Measurements from ENCODE around the gene RAD18.

Gene RAD18

GRCh38 chr3:8842293-8842692 lies 121.0 kb downstream of the RAD18 start (continued):
- TF ChIP-seq ZNF2 (tag by site-specific recombination; IDR thresholded peaks at IDR 0.05): no peak
- TF ChIP-seq HIC1 (tag by site-specific recombination; IDR thresholded peaks at IDR 0.05): no peak
- no peak for TF ChIP-seq ZNF585B (tag by site-specific recombination; IDR thresholded peaks at IDR 0.05)
- no peak for TF ChIP-seq WT1 (tag by site-specific recombination; IDR thresholded peaks at IDR 0.05)
- TF ChIP-seq ZNF302 (tag by site-specific recombination; IDR thresholded peaks at IDR 0.05; ENCODE audit: low read depth): no peak
- TF ChIP-seq ZNF513 (tag by site-specific recombination; IDR thresholded peaks at IDR 0.05): no peak
- TF ChIP-seq HOXA7 (CRISPR knock-in tag; IDR thresholded peaks at IDR 0.05; ENCODE audit: borderline replicate concordance): no peak

- Histone ChIP-seq H3K4me3 (ENCODE audit: low read depth, low read length) (no peak overlapping the region), H3K36me3 (ENCODE audit: control insufficient read depth in 2 of 2, insufficient read depth in 1 of 2, low read length in 2 of 2) (peaks cover 0 to 5% of the 10 kb centered on the region in 2 experiments; a peak in 1 of 3 replicates), H3K9me3 (ENCODE audit: control insufficient read depth, insufficient read depth, low read depth, low read length) (no peaks in the 10 kb centered on the region), H3K27ac (ENCODE audit: extremely low read depth, low read depth, low read length) (no peak overlapping the region), H3K4me1 (ENCODE audit: control insufficient read depth, insufficient read depth, low read length) (no peaks in the 10 kb centered on the region)
- TF ChIP-seq ZNF596 (tag by site-specific recombination; IDR thresholded peaks at IDR 0.05) (no peak), IKZF3 (tag by site-specific recombination; IDR thresholded peaks at IDR 0.05) (no peak), ZNF777 (tag by site-specific recombination; IDR thresholded peaks at IDR 0.05; ENCODE audit: borderline replicate concordance) (no peak), ZNF37A (tag by site-specific recombination; IDR thresholded peaks at IDR 0.05) (no peak), ZNF791 (tag by site-specific recombination; IDR thresholded peaks at IDR 0.05) (no peak), KLF8 (tag by site-specific recombination; IDR thresholded peaks at IDR 0.05) (no peak), ZNF416 (tag by site-specific recombination; IDR thresholded peaks at IDR 0.05) (no peak), ZFP69B (tag by site-specific recombination; IDR thresholded peaks at IDR 0.05) (no peak)
- CTCF ChIA-PET: interaction anchor here (1.5 kb wide), 1 partner anchor 72 kb away, joined by 6 read pairs; the partner anchor contains the start of gene OXTR
- POLR2A ChIA-PET: no interaction called here
These were observed 121.8 kb downstream of the RAD18 start for GRCh38 chr3:8841472-8841871.

- ChIA-PET POLR2A (no interaction called here), CTCF (interaction anchor here (0.9 to 1.5 kb wide), 2 partner anchors 71 to 148 kb away, joined by 3 to 6 read pairs; partner anchors contain the start of gene OXTR)
- no peaks in the 10 kb centered on the region for H3K9me3 ChIP-seq (ENCODE audit: control insufficient read depth, insufficient read depth, low read depth, low read length)
- H3K27ac ChIP-seq (ENCODE audit: extremely low read depth, low read depth, low read length): no peak overlapping the region
- no peak for TF ChIP-seq ZNF311 (tag by site-specific recombination; IDR thresholded peaks at IDR 0.05; ENCODE audit: borderline replicate concordance)
- TF ChIP-seq ZBTB6 (tag by site-specific recombination; IDR thresholded peaks at IDR 0.05): no peak
- TF ChIP-seq KLF7 (tag by site-specific recombination; IDR thresholded peaks at IDR 0.05; ENCODE audit: borderline replicate concordance): no peak
- no peak for TF ChIP-seq ZNF654 (tag by site-specific recombination; IDR thresholded peaks at IDR 0.05; ENCODE audit: low read depth)
- no peak for TF ChIP-seq ZNF248 (tag by site-specific recombination; IDR thresholded peaks at IDR 0.05)
- no peak for TF ChIP-seq ZSCAN23 (tag by site-specific recombination; IDR thresholded peaks at IDR 0.05)
- no peak for TF ChIP-seq ZSCAN4 (tag by site-specific recombination; IDR thresholded peaks at IDR 0.05)
- no peak overlapping the region for H3K4me3 ChIP-seq (ENCODE audit: low read depth, low read length)
- no peaks in the 10 kb centered on the region for H3K4me1 ChIP-seq (ENCODE audit: control insufficient read depth, insufficient read depth, low read length)
- H3K36me3 ChIP-seq (ENCODE audit: control insufficient read depth in 2 of 2, insufficient read depth in 1 of 2, low read length in 2 of 2): peaks cover 0 to 5% of the 10 kb centered on the region in 2 experiments; a peak in 1 of 3 replicates
These were observed 122.7 kb downstream of the RAD18 start for GRCh38 chr3:8840556-8840955.
